Osteoblast (primary cell): ENCODE results near the gene HINT3. TPM values are rescaled to one million over a fixed set of nuclear protein-coding genes. Genes with fewer than 3 reads are reported as not detected.

Experiments
- DNase-seq: peaks from one replicate; pipeline ENCODE4 v3.0.0; 2011; ENCODE audit warnings: low spot score, mixed read lengths; ENCODE audit not compliant: insufficient read length; ENCODE audit errors: missing footprints
- H2AFZ ChIP-seq: 2 replicates; pipeline ENCODE4 v1.6.0; 2011; ENCODE audit warnings: mild to moderate bottlenecking, low read length
- H3K27ac ChIP-seq: 2 replicates; pipeline ENCODE4 v1.5.1; 2011; ENCODE audit warnings: mild to moderate bottlenecking, low read depth, low read length, moderate library complexity
- H3K27me3 ChIP-seq: 2 replicates; pipeline ENCODE4 v1.6.0; 2012; ENCODE audit warnings: mild to moderate bottlenecking, control low read depth, inconsistent platforms, low read length, moderate library complexity; ENCODE audit not compliant: insufficient read depth
- H3K36me3 ChIP-seq: 2 replicates; pipeline ENCODE4 v1.5.1; 2011; ENCODE audit warnings: mild to moderate bottlenecking, low read length, control low read depth, moderate library complexity; ENCODE audit not compliant: insufficient read depth
- H3K4me1 ChIP-seq: 2 replicates; pipeline ENCODE4 v1.5.1; 2011; ENCODE audit warnings: mild to moderate bottlenecking, low read length, control low read depth, moderate library complexity; ENCODE audit not compliant: insufficient read depth
- H3K4me2 ChIP-seq: 2 replicates; pipeline ENCODE4 v1.6.0; 2011; ENCODE audit warnings: mild to moderate bottlenecking, low read length; ENCODE audit not compliant: insufficient read depth
- H3K4me3 ChIP-seq: fragments of 200-600 bp; sonication (generic); 3 replicates; pipeline ENCODE4 v1.5.1; 2012; ENCODE audit warnings: mild to moderate bottlenecking, low read length, inconsistent platforms; ENCODE audit not compliant: insufficient read depth
- H3K79me2 ChIP-seq: 2 replicates; pipeline ENCODE4 v1.6.0; 2012; ENCODE audit warnings: mild to moderate bottlenecking, low read length, control low read depth, inconsistent platforms; ENCODE audit not compliant: insufficient read depth
- H3K9me3 ChIP-seq: 2 replicates; pipeline ENCODE4 v1.5.1; 2011; ENCODE audit warnings: low read depth, low read length, control low read depth
- H4K20me1 ChIP-seq: 2 replicates; pipeline ENCODE4 v1.6.0; 2012; ENCODE audit warnings: mild to moderate bottlenecking, low read length, control low read depth; ENCODE audit not compliant: insufficient read depth
- CTCF ChIP-seq: IDR thresholded peaks from 2 replicates; pipeline ENCODE4 v1.5.1; 2011; ENCODE audit warnings: mild to moderate bottlenecking, low read depth, low read length, moderate library complexity; ENCODE audit errors: extremely low read depth
- total RNA-seq: library from RNA; depleted of rRNA; stranded (reverse); fragments of >200 nt; gene quantifications from 2 replicates; pipeline ENCODE4 v1.2.3, GENCODE V29; 2012

HINT3 gene
- total RNA-seq, 1 donor, result 30.4 TPM

GRCh38 chr6:125985979-125986300, 29.4 kb downstream of the HINT3 start:
- peak overlapping the region; percentile 69 for H3K27ac ChIP-seq
- peak overlapping the region; percentile 95 for H3K4me2 ChIP-seq
- no peaks in the 10 kb centered on the region for H3K27me3 ChIP-seq
- H3K4me3 ChIP-seq, result peak overlapping the region; percentile 88
- peaks cover 34% of the 10 kb centered on the region for H3K4me1 ChIP-seq
- peaks cover 4% of the 10 kb centered on the region for H4K20me1 ChIP-seq
- H3K9me3 ChIP-seq, result no peaks in the 10 kb centered on the region
- no peaks in the 10 kb centered on the region for H3K36me3 ChIP-seq
- H3K79me2 ChIP-seq, result peaks cover 48% of the 10 kb centered on the region
- DNase-seq, result no peak
- peak overlapping the region; percentile 98 for H2AFZ ChIP-seq
- TF ChIP-seq CTCF, result no peak

- H3K79me2 ChIP-seq, result peaks cover 51% of the 10 kb centered on the region
- peak; percentile 95 for DNase-seq
- H3K4me1 ChIP-seq, result peaks cover 34% of the 10 kb centered on the region
- H3K27ac ChIP-seq, result peak within 1 kb of the TSS; percentile 69
- peak within 1 kb of the TSS; percentile 95 for H3K4me2 ChIP-seq
- H3K36me3 ChIP-seq, result no peaks in the 10 kb centered on the region
- no peaks in the 10 kb centered on the region for H3K27me3 ChIP-seq
- peak within 1 kb of the TSS; percentile 98 for H2AFZ ChIP-seq
- H4K20me1 ChIP-seq, result peaks cover 4% of the 10 kb centered on the region
- TF ChIP-seq CTCF, result no peak
- H3K9me3 ChIP-seq, result no peaks in the 10 kb centered on the region
- peak within 1 kb of the TSS; percentile 88 for H3K4me3 ChIP-seq
These were observed 29.9 kb downstream of the HINT3 start, which contains the start of gene TRMT11 for GRCh38 chr6:125986301-125987025. Gene TRMT11 (plus strand): TSS chr6:125986540. CDS start chr6:125986551, 11 bp downstream.

- Histone ChIP-seq H3K4me2 (peak overlapping the region; percentile 95), H2AFZ (peak overlapping the region; percentile 98), H3K4me3 (peak overlapping the region; percentile 88), H3K4me1 (peaks cover 34% of the 10 kb centered on the region), H3K9me3 (no peaks in the 10 kb centered on the region), H4K20me1 (peaks cover 4% of the 10 kb centered on the region), H3K79me2 (peaks cover 54% of the 10 kb centered on the region), H3K27ac (peak overlapping the region; percentile 69), H3K36me3 (no peaks in the 10 kb centered on the region), H3K27me3 (no peaks in the 10 kb centered on the region)
- peak; percentile 49 for DNase-seq
- TF ChIP-seq CTCF, result no peak
These were observed 30.6 kb downstream of the HINT3 start for GRCh38 chr6:125987026-125987617.

- Histone ChIP-seq H3K79me2 (peaks cover 62% of the 10 kb centered on the region), H3K9me3 (no peaks in the 10 kb centered on the region), H3K27ac (no peak overlapping the region), H3K27me3 (no peaks in the 10 kb centered on the region), H2AFZ (no peak overlapping the region), H3K36me3 (no peaks in the 10 kb centered on the region), H3K4me3 (no peak overlapping the region), H3K4me2 (no peak overlapping the region), H4K20me1 (peaks cover 4% of the 10 kb centered on the region), H3K4me1 (peaks cover 28% of the 10 kb centered on the region)
- DNase-seq, result no peak
- no peak for TF ChIP-seq CTCF
These were observed 31.7 kb downstream of the HINT3 start for GRCh38 chr6:125988280-125988679.
